Esophagus mucosa (tissue), 1 donor: ENCODE data around the gene OSTN. TPM values are rescaled to one million over a fixed set of nuclear protein-coding genes. Genes with fewer than 3 reads are reported as not detected.

Source experiments
- ATAC-seq: fragments of 200-7000 bp; cut with Tn5 transposase; one replicate; pipeline ENCODE4 v1.9.1; 2020
- total RNA-seq: library from RNA; stranded (reverse); gene quantifications from one replicate; pipeline ENCODE4 v1.2.4, GENCODE V29; 2023
- donor health status: DM: yes; HTN: yes; CAD: no.

The OSTN gene
- total RNA-seq, 1 donor from 2014 or later = not detected

- ATAC-seq = no peak
These were observed 36.6 kb downstream of the OSTN start for GRCh38 chr3:191235331-191236314.

GRCh38 chr3:191236646-191237045, 37.6 kb downstream of the OSTN start:
- ATAC-seq = no peak

- no peak for ATAC-seq
These were observed 38.2 kb downstream of the OSTN start for GRCh38 chr3:191237047-191237882.

GRCh38 chr3:191238321-191238817, 39.3 kb downstream of the OSTN start:
- no peak for ATAC-seq

- no peak for ATAC-seq
These were observed 40.5 kb downstream of the OSTN start for GRCh38 chr3:191239407-191240031.

- no peak for ATAC-seq
These were observed 41.4 kb downstream of the OSTN start for GRCh38 chr3:191240486-191240885.

GRCh38 chr3:191244242-191244867, 45.3 kb downstream of the OSTN start:
- no peak for ATAC-seq

GRCh38 chr3:191246034-191246433, 47.0 kb downstream of the OSTN start:
- peak; percentile 61 for ATAC-seq

GRCh38 chr3:191246630-191247029, 47.6 kb downstream of the OSTN start:
- peak; percentile 82 for ATAC-seq

- no peak for ATAC-seq
These were observed 54.2 kb downstream of the OSTN start for GRCh38 chr3:191253089-191253799.

GRCh38 chr3:191254098-191254873, 55.2 kb downstream of the OSTN start:
- no peak for ATAC-seq

GRCh38 chr3:191255156-191255555, 56.1 kb downstream of the OSTN start:
- ATAC-seq = no peak

- no peak for ATAC-seq
These were observed 57.4 kb downstream of the OSTN start for GRCh38 chr3:191256405-191256804.

GRCh38 chr3:191257286-191257685, 58.2 kb downstream of the OSTN start:
- ATAC-seq = no peak

- no peak for ATAC-seq
These were observed 60.4 kb downstream of the OSTN start for GRCh38 chr3:191259486-191259885.

- ATAC-seq = no peak
These were observed 61.6 kb downstream of the OSTN start for GRCh38 chr3:191260431-191261303.

GRCh38 chr3:191261304-191261638, 62.2 kb downstream of the OSTN start:
- ATAC-seq = no peak

- ATAC-seq = no peak
These were observed 63.6 kb downstream of the OSTN start for GRCh38 chr3:191262650-191263049.

GRCh38 chr3:191263365-191263764, 64.3 kb downstream of the OSTN start:
- ATAC-seq = no peak

- no peak for ATAC-seq
These were observed 64.8 kb downstream of the OSTN start for GRCh38 chr3:191263850-191264249.
